ENCODE results near the gene CCDC197.

The CCDC197 gene

GRCh38 chr14:93964820-93965286, 32.2 kb upstream of the CCDC197 start:
- Histone ChIP-seq H3K79me2 (ENCODE audit: insufficient read depth, low read length) (no peaks in the 10 kb centered on the region), H3K9me2 (ENCODE audit: low read depth, low read length) (no peaks in the 10 kb centered on the region), H3K9me3 (ENCODE audit: low read length) (no peaks in the 10 kb centered on the region), H4K20me1 (ENCODE audit: insufficient read depth, low read length) (no peaks in the 10 kb centered on the region), H3K4me1 (ENCODE audit: insufficient read depth, low read length, severe bottlenecking) (peaks cover 84% of the 10 kb centered on the region), H3K4me2 (ENCODE audit: low read length) (no peak overlapping the region), H3K27ac (ENCODE audit: low read depth, low read length, poor library complexity, severe bottlenecking) (peak overlapping the region; percentile 100), H3K36me3 (ENCODE audit: insufficient read depth, low read length) (no peaks in the 10 kb centered on the region; the same call in 1 of the 2 replicates), H3F3A (ENCODE audit: insufficient read depth, low read length) (peaks cover 11% of the 10 kb centered on the region; the same call in 1 of the 2 replicates), H3K9ac (ENCODE audit: low read length) (no peak overlapping the region), H3K4me3 (ENCODE audit: low read depth, low read length, poor library complexity, severe bottlenecking) (no peak overlapping the region), H3K27me3 (ENCODE audit: insufficient read depth, low read length) (no peaks in the 10 kb centered on the region), H2AFZ (ENCODE audit: low read length) (no peak overlapping the region)
- no peak for TF ChIP-seq CTCF (IDR thresholded peaks at IDR 0.05; ENCODE audit: low read length)
- no peak for TF ChIP-seq EZH2 (IDR thresholded peaks at IDR 0.05; ENCODE audit: borderline replicate concordance, low read length)

- H2AFZ ChIP-seq (ENCODE audit: low read length), result no peak overlapping the region
Measured at GRCh38 chr14:93965287-93965821, 31.7 kb upstream of the CCDC197 start.

GRCh38 chr14:93965946-93966474, 31.1 kb upstream of the CCDC197 start:
- Histone ChIP-seq H3K9me3 (ENCODE audit: low read length) (no peaks in the 10 kb centered on the region), H3K36me3 (ENCODE audit: insufficient read depth, low read length) (no peaks in the 10 kb centered on the region), H3K4me2 (ENCODE audit: low read length) (no peak overlapping the region), H4K20me1 (ENCODE audit: insufficient read depth, low read length) (no peaks in the 10 kb centered on the region), H3K9me2 (ENCODE audit: low read depth, low read length) (no peaks in the 10 kb centered on the region), H3K4me3 (ENCODE audit: low read depth, low read length, poor library complexity, severe bottlenecking) (no peak overlapping the region), H3K79me2 (ENCODE audit: insufficient read depth, low read length) (no peaks in the 10 kb centered on the region), H3F3A (ENCODE audit: insufficient read depth, low read length) (peaks cover 7% of the 10 kb centered on the region; the same call in 1 of the 2 replicates), H3K9ac (ENCODE audit: low read length) (no peak overlapping the region; the same call in 1 of the 2 replicates), H3K27ac (ENCODE audit: low read depth, low read length, poor library complexity, severe bottlenecking) (peak overlapping the region; percentile 100), H3K27me3 (ENCODE audit: insufficient read depth, low read length) (no peaks in the 10 kb centered on the region), H2AFZ (ENCODE audit: low read length) (no peak overlapping the region), H3K4me1 (ENCODE audit: insufficient read depth, low read length, severe bottlenecking) (peaks cover 84% of the 10 kb centered on the region)
- no peak for TF ChIP-seq EZH2 (IDR thresholded peaks at IDR 0.05; ENCODE audit: borderline replicate concordance, low read length)
- TF ChIP-seq CTCF (IDR thresholded peaks at IDR 0.05; ENCODE audit: low read length), result no peak

More at GRCh38 chr14:93965287-93965821, 31.7 kb upstream of the CCDC197 start:
- Histone ChIP-seq H3K4me3 (ENCODE audit: low read depth, low read length, poor library complexity, severe bottlenecking) (no peak overlapping the region), H3F3A (ENCODE audit: insufficient read depth, low read length) (peaks cover 7% of the 10 kb centered on the region; the same call in 1 of the 2 replicates), H3K9me3 (ENCODE audit: low read length) (no peaks in the 10 kb centered on the region), H3K4me2 (ENCODE audit: low read length) (no peak overlapping the region), H3K36me3 (ENCODE audit: insufficient read depth, low read length) (no peaks in the 10 kb centered on the region; the same call in 1 of the 2 replicates), H3K4me1 (ENCODE audit: insufficient read depth, low read length, severe bottlenecking) (peaks cover 84% of the 10 kb centered on the region), H3K9ac (ENCODE audit: low read length) (no peak overlapping the region), H3K9me2 (ENCODE audit: low read depth, low read length) (no peaks in the 10 kb centered on the region), H4K20me1 (ENCODE audit: insufficient read depth, low read length) (no peaks in the 10 kb centered on the region), H3K27me3 (ENCODE audit: insufficient read depth, low read length) (no peaks in the 10 kb centered on the region), H3K79me2 (ENCODE audit: insufficient read depth, low read length) (no peaks in the 10 kb centered on the region), H3K27ac (ENCODE audit: low read depth, low read length, poor library complexity, severe bottlenecking) (peak overlapping the region; percentile 100)
- no peak for TF ChIP-seq EZH2 (IDR thresholded peaks at IDR 0.05; ENCODE audit: borderline replicate concordance, low read length)
- no peak for TF ChIP-seq CTCF (IDR thresholded peaks at IDR 0.05; ENCODE audit: low read length)

Measured in OCI-LY1 (cell line).